Panc1 (cell line): Measurements from ENCODE around the gene EMP2. TPM values are rescaled to one million over a fixed set of nuclear protein-coding genes. Genes with fewer than 3 reads are reported as not detected.

ENCODE experiments used
- ATAC-seq: fragments of 200-7000 bp; cut with Tn5 transposase; 2 replicates; pipeline ENCODE4 v1.9.1; 2020; ENCODE audit warnings: mild to moderate bottlenecking, moderate library complexity
- BruUV-seq: library from RNA; stranded (reverse); fragments of 400-500 nt; replicated peaks from 2 replicates; lab custom pipeline; 2021; lab: Mats Ljungman, UMichigan
- CTCF ChIA-PET: fragments of 300-600 bp; sonication (Branson Sonifier 250); formaldehyde crosslinking; loops from one replicate; lab custom pipeline; 2022; ENCODE audit warnings: antibody characterized with exemption; lab: Charles Lee
- POLR2A ChIA-PET: fragments of 300-600 bp; sonication (Branson Sonifier 250); formaldehyde crosslinking; loops from one replicate; lab custom pipeline; 2022; ENCODE audit warnings: antibody characterized with exemption; lab: Charles Lee
- DNase-seq: peaks from one replicate; pipeline ENCODE4 v3.0.0-alpha.2; 2010; ENCODE audit warnings: low read depth, low spot score
- H3K27ac ChIP-seq: 2 replicates; pipeline ENCODE4 v1.5.1; 2011; ENCODE audit warnings: mild to moderate bottlenecking, low read length, inconsistent platforms
- H3K27me3 ChIP-seq: fragments of 200-500 bp; sonication (Bioruptor generic); 2 replicates; pipeline ENCODE4 v1.6.0; 2014; ENCODE audit warnings: low read length, inconsistent platforms; ENCODE audit not compliant: control insufficient read depth, insufficient read depth
- H3K36me3 ChIP-seq: fragments of 200-500 bp; sonication (Bioruptor generic); 2 replicates; pipeline ENCODE4 v1.5.1; 2014; ENCODE audit warnings: inconsistent platforms, mild to moderate bottlenecking, low read length, moderate library complexity; ENCODE audit not compliant: control insufficient read depth, insufficient read depth
- H3K4me1 ChIP-seq: 2 replicates; pipeline ENCODE4 v1.5.1; 2011; ENCODE audit warnings: inconsistent platforms, mild to moderate bottlenecking, low read length, moderate library complexity; ENCODE audit not compliant: control insufficient read depth, insufficient read depth
- H3K4me3 ChIP-seq, 2 experiments: 2 replicates each; pipeline ENCODE4 v1.5.1; 2011 to 2012; ENCODE audit warnings: low read depth in 2 of 2, low read length in 2 of 2, mild to moderate bottlenecking in 2 of 2, inconsistent platforms in 1 of 2, moderate library complexity in 1 of 2
- H3K9me3 ChIP-seq: fragments of 200-500 bp; sonication (Bioruptor generic); 2 replicates; pipeline ENCODE4 v1.5.1; 2014; ENCODE audit warnings: low read depth, mild to moderate bottlenecking, inconsistent platforms, low read length, moderate library complexity; ENCODE audit not compliant: control insufficient read depth, insufficient read depth
- POLR2AphosphoS5 ChIP-seq: IDR thresholded peaks from 2 replicates; pipeline ENCODE4 v1.6.1; 2012; ENCODE audit warnings: mild to moderate bottlenecking, low read depth, low read length, moderate library complexity
- SIN3A ChIP-seq: IDR thresholded peaks from 2 replicates; pipeline ENCODE4 v1.6.1; 2012; ENCODE audit warnings: low read depth, mild to moderate bottlenecking, low read length, moderate library complexity, borderline replicate concordance; ENCODE audit not compliant: insufficient read depth
- TCF7L2 ChIP-seq: IDR thresholded peaks from 2 replicates; pipeline ENCODE4 v1.6.1; 2011; ENCODE audit warnings: mild to moderate bottlenecking, low read depth, low read length, inconsistent platforms
- in situ Hi-C: cut with HindIII; loops from 2 replicates; pipeline ENCODE4 v1.10.0; 2016; ENCODE audit warnings: low sequenced_read_pairs, low pct_unique_long_range_greater_than_20kb
- intact Hi-C: fragments of 100-400 bp; cut with micrococcal nuclease; formaldehyde crosslinking; loops from one replicate; pipeline ENCODE4 v1.10.0; 2022; ENCODE audit not compliant: unreplicated experiment
- total RNA-seq: library from RNA; stranded (reverse); gene quantifications from one replicate; pipeline ENCODE4 v1.2.1, GENCODE V29; 2021; ENCODE audit not compliant: unreplicated experiment
- TF ChIP-seq, protein P1 (sequence below): fragments of 450-650 bp; IDR thresholded peaks from 2 replicates; pipeline ENCODE4 v1.5.1; 2017; ENCODE audit warnings: mild to moderate bottlenecking
- TF ChIP-seq, protein P2 (sequence below), 2 experiments: IDR thresholded peaks; 2 replicates each; pipeline ENCODE4 v1.6.1; 2011 to 2012; ENCODE audit warnings: low read depth in 2 of 2, control low read depth in 1 of 2, low read length in 1 of 2, mild to moderate bottlenecking in 1 of 2, moderate library complexity in 1 of 2; ENCODE audit not compliant: insufficient read depth in 1 of 2

The EMP2 gene
- total RNA-seq, 1 experiment from 2014 or later: 13.8 TPM

DNA sequence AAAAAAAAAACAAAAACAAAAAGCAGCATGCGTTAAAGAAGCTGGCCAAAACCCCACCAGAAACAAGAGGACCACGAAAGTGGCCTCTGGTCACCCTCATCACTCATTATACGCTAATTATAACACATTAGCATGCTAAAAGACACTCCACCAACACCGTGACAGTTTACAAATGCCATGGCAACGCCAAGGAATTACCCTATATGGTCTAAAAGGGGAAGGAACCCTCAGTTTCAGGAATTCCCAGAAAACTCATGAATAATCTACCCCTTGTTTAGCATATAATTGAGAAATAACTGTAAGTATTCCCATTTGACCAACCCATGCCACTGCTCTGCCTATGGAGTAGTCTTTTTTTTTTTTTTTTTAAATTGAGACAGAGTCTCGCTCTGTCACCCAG, 77.6 kb downstream of the EMP2 start:
- no peak for TF ChIP-seq POLR2AphosphoS5
- no peak for DNase-seq
- no TSS peak for BruUV-seq
- POLR2A ChIA-PET: no interaction called here
- no peak overlapping the region for H3K27ac ChIP-seq
- no peaks in the 10 kb centered on the region for H3K27me3 ChIP-seq
- no peaks in the 10 kb centered on the region for H3K4me1 ChIP-seq
- no peaks in the 10 kb centered on the region for H3K9me3 ChIP-seq
- H3K36me3 ChIP-seq: no peaks in the 10 kb centered on the region
- no peak overlapping the region for H3K4me3 ChIP-seq
- intact Hi-C loops: no loop called here
- ATAC-seq: no peak
- CTCF ChIA-PET: no interaction called here
- in situ Hi-C loops: no loop called here

DNA sequence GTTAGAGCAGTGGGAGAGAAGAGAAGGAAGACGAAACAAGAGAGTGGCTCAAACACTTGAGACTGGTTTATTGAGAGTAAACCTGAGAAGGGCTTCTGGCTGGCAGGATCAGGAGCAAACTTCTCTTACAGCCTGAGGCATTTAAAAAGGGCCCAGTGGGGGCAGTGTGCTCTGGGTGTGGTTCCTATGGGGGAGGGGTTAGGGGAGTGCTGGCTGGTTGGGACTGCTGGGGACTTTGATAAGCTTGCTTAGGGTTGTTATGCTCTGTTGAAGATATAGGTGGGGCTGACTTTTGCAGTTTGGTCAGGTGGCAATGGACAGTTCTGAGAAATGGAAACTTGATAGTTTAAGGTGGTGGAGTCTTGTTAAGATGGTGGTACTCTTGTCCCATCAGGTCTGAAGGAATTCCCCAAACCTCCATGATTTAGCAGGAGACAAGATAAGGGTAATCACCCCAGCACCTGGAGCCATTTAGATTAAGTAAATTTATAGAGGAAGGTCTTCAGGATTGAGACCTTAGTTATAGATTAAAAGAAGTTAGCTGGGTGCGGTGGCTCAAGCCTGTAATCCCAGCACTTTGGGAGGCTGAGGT, 79.3 kb downstream of the EMP2 start:
- in situ Hi-C loops: no loop called here
- intact Hi-C loops: no loop called here
- CTCF ChIA-PET: no interaction called here
- DNase-seq (no peak), ATAC-seq (no peak)
- no peaks in the 10 kb centered on the region for H3K4me1 ChIP-seq
- TF ChIP-seq POLR2AphosphoS5 (no peak), SIN3A (no peak), TCF7L2 (no peak)
- TF ChIP-seq, protein P1, sequence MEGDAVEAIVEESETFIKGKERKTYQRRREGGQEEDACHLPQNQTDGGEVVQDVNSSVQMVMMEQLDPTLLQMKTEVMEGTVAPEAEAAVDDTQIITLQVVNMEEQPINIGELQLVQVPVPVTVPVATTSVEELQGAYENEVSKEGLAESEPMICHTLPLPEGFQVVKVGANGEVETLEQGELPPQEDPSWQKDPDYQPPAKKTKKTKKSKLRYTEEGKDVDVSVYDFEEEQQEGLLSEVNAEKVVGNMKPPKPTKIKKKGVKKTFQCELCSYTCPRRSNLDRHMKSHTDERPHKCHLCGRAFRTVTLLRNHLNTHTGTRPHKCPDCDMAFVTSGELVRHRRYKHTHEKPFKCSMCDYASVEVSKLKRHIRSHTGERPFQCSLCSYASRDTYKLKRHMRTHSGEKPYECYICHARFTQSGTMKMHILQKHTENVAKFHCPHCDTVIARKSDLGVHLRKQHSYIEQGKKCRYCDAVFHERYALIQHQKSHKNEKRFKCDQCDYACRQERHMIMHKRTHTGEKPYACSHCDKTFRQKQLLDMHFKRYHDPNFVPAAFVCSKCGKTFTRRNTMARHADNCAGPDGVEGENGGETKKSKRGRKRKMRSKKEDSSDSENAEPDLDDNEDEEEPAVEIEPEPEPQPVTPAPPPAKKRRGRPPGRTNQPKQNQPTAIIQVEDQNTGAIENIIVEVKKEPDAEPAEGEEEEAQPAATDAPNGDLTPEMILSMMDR: no peak
- TF ChIP-seq, protein P2, sequence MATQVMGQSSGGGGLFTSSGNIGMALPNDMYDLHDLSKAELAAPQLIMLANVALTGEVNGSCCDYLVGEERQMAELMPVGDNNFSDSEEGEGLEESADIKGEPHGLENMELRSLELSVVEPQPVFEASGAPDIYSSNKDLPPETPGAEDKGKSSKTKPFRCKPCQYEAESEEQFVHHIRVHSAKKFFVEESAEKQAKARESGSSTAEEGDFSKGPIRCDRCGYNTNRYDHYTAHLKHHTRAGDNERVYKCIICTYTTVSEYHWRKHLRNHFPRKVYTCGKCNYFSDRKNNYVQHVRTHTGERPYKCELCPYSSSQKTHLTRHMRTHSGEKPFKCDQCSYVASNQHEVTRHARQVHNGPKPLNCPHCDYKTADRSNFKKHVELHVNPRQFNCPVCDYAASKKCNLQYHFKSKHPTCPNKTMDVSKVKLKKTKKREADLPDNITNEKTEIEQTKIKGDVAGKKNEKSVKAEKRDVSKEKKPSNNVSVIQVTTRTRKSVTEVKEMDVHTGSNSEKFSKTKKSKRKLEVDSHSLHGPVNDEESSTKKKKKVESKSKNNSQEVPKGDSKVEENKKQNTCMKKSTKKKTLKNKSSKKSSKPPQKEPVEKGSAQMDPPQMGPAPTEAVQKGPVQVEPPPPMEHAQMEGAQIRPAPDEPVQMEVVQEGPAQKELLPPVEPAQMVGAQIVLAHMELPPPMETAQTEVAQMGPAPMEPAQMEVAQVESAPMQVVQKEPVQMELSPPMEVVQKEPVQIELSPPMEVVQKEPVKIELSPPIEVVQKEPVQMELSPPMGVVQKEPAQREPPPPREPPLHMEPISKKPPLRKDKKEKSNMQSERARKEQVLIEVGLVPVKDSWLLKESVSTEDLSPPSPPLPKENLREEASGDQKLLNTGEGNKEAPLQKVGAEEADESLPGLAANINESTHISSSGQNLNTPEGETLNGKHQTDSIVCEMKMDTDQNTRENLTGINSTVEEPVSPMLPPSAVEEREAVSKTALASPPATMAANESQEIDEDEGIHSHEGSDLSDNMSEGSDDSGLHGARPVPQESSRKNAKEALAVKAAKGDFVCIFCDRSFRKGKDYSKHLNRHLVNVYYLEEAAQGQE (IDR thresholded peaks at IDR 0.05; ENCODE audit: insufficient read depth in 1 of 2, low read depth in 2 of 2, low read length in 1 of 2): no peak
- no peak overlapping the region for H3K27ac ChIP-seq
- H3K36me3 ChIP-seq: no peaks in the 10 kb centered on the region
- BruUV-seq: no TSS peak
- no peak overlapping the region for H3K4me3 ChIP-seq
- POLR2A ChIA-PET: no interaction called here
- no peaks in the 10 kb centered on the region for H3K9me3 ChIP-seq
- H3K27me3 ChIP-seq: no peaks in the 10 kb centered on the region

DNA sequence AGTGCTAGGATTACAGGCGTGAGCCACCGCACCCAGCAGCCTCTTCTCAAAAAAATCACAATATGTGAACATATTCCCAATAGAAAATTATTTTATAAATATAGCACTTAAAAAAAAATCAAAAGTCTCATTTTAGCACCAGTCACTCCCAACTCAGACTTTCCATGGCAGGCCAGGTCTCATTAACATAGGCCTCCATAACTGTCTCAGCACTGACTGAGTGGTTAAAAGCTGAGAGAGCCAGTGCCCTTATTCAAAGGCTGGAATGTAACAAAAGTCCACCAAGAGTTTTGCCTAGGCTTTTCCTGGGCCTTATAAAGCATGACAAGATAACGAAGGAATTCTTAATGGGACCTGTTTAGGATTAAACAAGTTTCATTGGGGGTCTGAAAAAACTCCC, 79.8 kb downstream of the EMP2 start:
- DNase-seq: no peak
- H3K9me3 ChIP-seq: no peaks in the 10 kb centered on the region
- ChIA-PET POLR2A (no interaction called here), CTCF (no interaction called here)
- no peaks in the 10 kb centered on the region for H3K4me1 ChIP-seq
- no peak overlapping the region for H3K4me3 ChIP-seq
- H3K27ac ChIP-seq: no peak overlapping the region
- intact Hi-C loops (no loop called here), in situ Hi-C loops (no loop called here)
- no peak for ATAC-seq
- no peaks in the 10 kb centered on the region for H3K27me3 ChIP-seq
- no peak for TF ChIP-seq POLR2AphosphoS5
- TF ChIP-seq, protein P1: no peak
- TF ChIP-seq, protein P2 (IDR thresholded peaks at IDR 0.05; ENCODE audit: insufficient read depth in 1 of 2, low read depth in 2 of 2, low read length in 1 of 2): no peak
- no peak for TF ChIP-seq TCF7L2
- no peak for TF ChIP-seq SIN3A
- no TSS peak for BruUV-seq
- H3K36me3 ChIP-seq: no peaks in the 10 kb centered on the region
